Measurements from ENCODE around the gene BAZ2B.

The BAZ2B gene

GRCh38 chr2:159648643-159649042 lies 32.3 kb upstream of the BAZ2B start:
- TF ChIP-seq CTCF (conservative IDR thresholded peaks at IDR 0.05) (no peak), ZFX (IDR thresholded peaks at IDR 0.05) (no peak)
- H3K27ac ChIP-seq = no peak overlapping the region

GRCh38 chr2:159647667-159648066 lies 31.3 kb upstream of the BAZ2B start:
- H3K27ac ChIP-seq = no peak overlapping the region
- TF ChIP-seq ZFX (IDR thresholded peaks at IDR 0.05) (no peak), CTCF (conservative IDR thresholded peaks at IDR 0.05) (no peak)

- H3K27ac ChIP-seq = no peak overlapping the region
- TF ChIP-seq CTCF (conservative IDR thresholded peaks at IDR 0.05) (no peak), ZFX (IDR thresholded peaks at IDR 0.05) (no peak)
Observed at GRCh38 chr2:159640176-159640575, 23.8 kb upstream of the BAZ2B start.

- no peak overlapping the region for H3K27ac ChIP-seq
- TF ChIP-seq ZFX (IDR thresholded peaks at IDR 0.05) (no peak), CTCF (conservative IDR thresholded peaks at IDR 0.05) (no peak)
Observed at GRCh38 chr2:159639712-159640111, 23.4 kb upstream of the BAZ2B start.

GRCh38 chr2:159639071-159639470 lies 22.7 kb upstream of the BAZ2B start:
- TF ChIP-seq CTCF (conservative IDR thresholded peaks at IDR 0.05) = no peak
- no peak for TF ChIP-seq ZFX (IDR thresholded peaks at IDR 0.05)
- H3K27ac ChIP-seq = no peak overlapping the region

- no peak for TF ChIP-seq CTCF (conservative IDR thresholded peaks at IDR 0.05)
- no peak for TF ChIP-seq ZFX (IDR thresholded peaks at IDR 0.05)
- no peak overlapping the region for H3K27ac ChIP-seq
Observed at GRCh38 chr2:159637988-159638501, 21.7 kb upstream of the BAZ2B start.

- H3K27ac ChIP-seq = no peak overlapping the region
Observed at GRCh38 chr2:159637240-159637639, 20.9 kb upstream of the BAZ2B start.

More at GRCh38 chr2:159637240-159637639, 20.9 kb upstream of the BAZ2B start:
- TF ChIP-seq CTCF (conservative IDR thresholded peaks at IDR 0.05) = no peak
- no peak for TF ChIP-seq ZFX (IDR thresholded peaks at IDR 0.05)

Data from C4-2B (cell line).